ENCODE measurements around the gene SPAG17. TPM values are rescaled to one million over a fixed set of nuclear protein-coding genes. Genes with fewer than 3 reads are reported as not detected.

SPAG17 gene
- total and polyA plus RNA-seq, 5 donors: 0.02 to 0.59 TPM; not detected in 3

- intact Hi-C loops (cut with DNase I): no loop called here
- no peak for ATAC-seq
- no peaks in the 10 kb centered on the region for H3K9me3 ChIP-seq (ENCODE audit: control insufficient read depth, low read length)
- no peaks in the 10 kb centered on the region for H3K4me1 ChIP-seq (ENCODE audit: control insufficient read depth, insufficient read depth, low read length)
- H3K27ac ChIP-seq (ENCODE audit: low read length): no peak overlapping the region
- H3K27me3 ChIP-seq (ENCODE audit: control insufficient read depth, insufficient read depth): no peaks in the 10 kb centered on the region
- 53% methylated on average over 1 of the region's 1 CpG for WGBS
- H3K4me3 ChIP-seq (ENCODE audit: low read length): no peak overlapping the region
- no peak for DNase-seq
Observed at GRCh38 chr1:118021668-118022067, 163.4 kb downstream of the SPAG17 start.

GRCh38 chr1:118018060-118018459, 167.0 kb downstream of the SPAG17 start:
- H3K4me1 ChIP-seq (ENCODE audit: control insufficient read depth, insufficient read depth, low read length): no peaks in the 10 kb centered on the region
- intact Hi-C loops (cut with DNase I): no loop called here
- H3K9me3 ChIP-seq (ENCODE audit: control insufficient read depth, low read length): no peaks in the 10 kb centered on the region
- WGBS: 62% methylated on average over 1 of the region's 1 CpG
- H3K4me3 ChIP-seq (ENCODE audit: low read length): no peak overlapping the region
- no peaks in the 10 kb centered on the region for H3K27me3 ChIP-seq (ENCODE audit: control insufficient read depth, insufficient read depth)
- H3K27ac ChIP-seq (ENCODE audit: low read length): no peak overlapping the region
- ATAC-seq (no peak), DNase-seq (no peak)

- H3K4me3 ChIP-seq (ENCODE audit: low read length): no peak overlapping the region
- no peaks in the 10 kb centered on the region for H3K27me3 ChIP-seq (ENCODE audit: control insufficient read depth, insufficient read depth)
- no peaks in the 10 kb centered on the region for H3K4me1 ChIP-seq (ENCODE audit: control insufficient read depth, insufficient read depth, low read length)
- ATAC-seq (no peak), DNase-seq (no peak)
- H3K9me3 ChIP-seq (ENCODE audit: control insufficient read depth, low read length): no peaks in the 10 kb centered on the region
- intact Hi-C loops (cut with DNase I): no loop called here
- H3K27ac ChIP-seq (ENCODE audit: low read length): no peak overlapping the region
Observed at GRCh38 chr1:118013938-118014337, 171.1 kb downstream of the SPAG17 start.

GRCh38 chr1:118013336-118013735, 171.7 kb downstream of the SPAG17 start:
- Histone ChIP-seq H3K4me3 (ENCODE audit: low read length) (no peak overlapping the region), H3K27me3 (ENCODE audit: control insufficient read depth, insufficient read depth) (no peaks in the 10 kb centered on the region), H3K4me1 (ENCODE audit: control insufficient read depth, insufficient read depth, low read length) (no peaks in the 10 kb centered on the region), H3K27ac (ENCODE audit: low read length) (no peak overlapping the region), H3K9me3 (ENCODE audit: control insufficient read depth, low read length) (no peaks in the 10 kb centered on the region)
- DNase-seq (no peak), ATAC-seq (no peak)
- intact Hi-C loops (cut with DNase I): no loop called here
- WGBS: 76% methylated on average over 6 of the region's 6 CpGs

- no peak for ATAC-seq
- H3K27ac ChIP-seq (ENCODE audit: low read length): no peak overlapping the region
- 79% methylated on average over 6 of the region's 6 CpGs for WGBS
- H3K4me3 ChIP-seq (ENCODE audit: low read length): no peak overlapping the region
- H3K9me3 ChIP-seq (ENCODE audit: control insufficient read depth, low read length): no peaks in the 10 kb centered on the region
- H3K4me1 ChIP-seq (ENCODE audit: control insufficient read depth, insufficient read depth, low read length): no peaks in the 10 kb centered on the region
- no peaks in the 10 kb centered on the region for H3K27me3 ChIP-seq (ENCODE audit: control insufficient read depth, insufficient read depth)
- DNase-seq: no peak
- intact Hi-C loops (cut with DNase I): no loop called here
Observed at GRCh38 chr1:118012515-118013124, 172.4 kb downstream of the SPAG17 start.

- ATAC-seq (no peak), DNase-seq (no peak)
- Histone ChIP-seq H3K27me3 (ENCODE audit: control insufficient read depth, insufficient read depth) (no peaks in the 10 kb centered on the region), H3K27ac (ENCODE audit: low read length) (no peak overlapping the region), H3K9me3 (ENCODE audit: control insufficient read depth, low read length) (no peaks in the 10 kb centered on the region), H3K4me3 (ENCODE audit: low read length) (no peak overlapping the region), H3K4me1 (ENCODE audit: control insufficient read depth, insufficient read depth, low read length) (no peaks in the 10 kb centered on the region)
- intact Hi-C loops (cut with DNase I): no loop called here
- 92% methylated on average over 7 of the region's 7 CpGs for WGBS
Observed at GRCh38 chr1:118008011-118008410, 177.0 kb downstream of the SPAG17 start.

- Histone ChIP-seq H3K4me3 (ENCODE audit: low read length) (no peak overlapping the region), H3K4me1 (ENCODE audit: control insufficient read depth, insufficient read depth, low read length) (no peaks in the 10 kb centered on the region), H3K27me3 (ENCODE audit: control insufficient read depth, insufficient read depth) (no peaks in the 10 kb centered on the region), H3K9me3 (ENCODE audit: control insufficient read depth, low read length) (no peaks in the 10 kb centered on the region), H3K27ac (ENCODE audit: low read length) (no peak overlapping the region)
- ATAC-seq: no peak
- no peak for DNase-seq
- WGBS: 78% methylated on average over 2 of the region's 2 CpGs
- intact Hi-C loops (cut with DNase I): no loop called here
Observed at GRCh38 chr1:118007391-118007790, 177.6 kb downstream of the SPAG17 start.

- H3K9me3 ChIP-seq (ENCODE audit: control insufficient read depth, low read length): no peaks in the 10 kb centered on the region
- no peaks in the 10 kb centered on the region for H3K27me3 ChIP-seq (ENCODE audit: control insufficient read depth, insufficient read depth)
- no peak for DNase-seq
- H3K4me3 ChIP-seq (ENCODE audit: low read length): no peak overlapping the region
- WGBS: 69% methylated on average over 5 of the region's 5 CpGs
- intact Hi-C loops (cut with DNase I): no loop called here
- no peak overlapping the region for H3K27ac ChIP-seq (ENCODE audit: low read length)
- H3K4me1 ChIP-seq (ENCODE audit: control insufficient read depth, insufficient read depth, low read length): no peaks in the 10 kb centered on the region
- ATAC-seq: no peak
Observed at GRCh38 chr1:118004312-118004711, 180.7 kb downstream of the SPAG17 start.

GRCh38 chr1:117985973-117986372, 199.1 kb downstream of the SPAG17 start:
- Histone ChIP-seq H3K9me3 (ENCODE audit: control insufficient read depth, low read length) (no peaks in the 10 kb centered on the region), H3K27ac (ENCODE audit: low read length) (no peak overlapping the region), H3K4me1 (ENCODE audit: control insufficient read depth, insufficient read depth, low read length) (no peaks in the 10 kb centered on the region), H3K27me3 (ENCODE audit: control insufficient read depth, insufficient read depth) (no peaks in the 10 kb centered on the region), H3K4me3 (ENCODE audit: low read length) (no peak overlapping the region)
- ATAC-seq: no peak
- no peak for DNase-seq
- WGBS: 55% methylated on average over 3 of the region's 3 CpGs
- intact Hi-C loops (cut with DNase I): no loop called here

- no peak for ATAC-seq
- WGBS: 81% methylated on average over 1 of the region's 1 CpG
Observed at GRCh38 chr1:117985239-117985638, 199.8 kb downstream of the SPAG17 start.

GRCh38 chr1:117981455-117982192, 203.4 kb downstream of the SPAG17 start:
- no peaks in the 10 kb centered on the region for H3K27me3 ChIP-seq (ENCODE audit: control insufficient read depth, insufficient read depth)
- 84% methylated on average over 5 of the region's 5 CpGs for WGBS
- H3K27ac ChIP-seq (ENCODE audit: low read length): no peak overlapping the region
- H3K4me3 ChIP-seq (ENCODE audit: low read length): no peak overlapping the region
- intact Hi-C loops (cut with DNase I): no loop called here
- ATAC-seq (no peak), DNase-seq (no peak)
- no peaks in the 10 kb centered on the region for H3K9me3 ChIP-seq (ENCODE audit: control insufficient read depth, low read length)
- H3K4me1 ChIP-seq (ENCODE audit: control insufficient read depth, insufficient read depth, low read length): no peaks in the 10 kb centered on the region

More at GRCh38 chr1:117985239-117985638, 199.8 kb downstream of the SPAG17 start:
- Histone ChIP-seq H3K4me1 (ENCODE audit: control insufficient read depth, insufficient read depth, low read length) (no peaks in the 10 kb centered on the region), H3K27ac (ENCODE audit: low read length) (no peak overlapping the region), H3K27me3 (ENCODE audit: control insufficient read depth, insufficient read depth) (no peaks in the 10 kb centered on the region), H3K4me3 (ENCODE audit: low read length) (no peak overlapping the region), H3K9me3 (ENCODE audit: control insufficient read depth, low read length) (no peaks in the 10 kb centered on the region)
- intact Hi-C loops (cut with DNase I): no loop called here
- no peak for DNase-seq
